Skeletal muscle cell (primary cell): ENCODE data around the gene LRBA.
A peak's percentile ranks its signal among the peaks of the same experiment; 100 is the strongest.

ENCODE experiments used
- DNase-seq: peaks from one replicate; pipeline ENCODE4 v3.0.0-alpha.2; 2010; ENCODE audit warnings: low read depth
- H3K4me3 ChIP-seq: 2 replicates; pipeline ENCODE4 v1.5.1; 2011; ENCODE audit warnings: low read depth, mild to moderate bottlenecking, control low read depth, low read length, moderate library complexity

The LRBA gene

DNA sequence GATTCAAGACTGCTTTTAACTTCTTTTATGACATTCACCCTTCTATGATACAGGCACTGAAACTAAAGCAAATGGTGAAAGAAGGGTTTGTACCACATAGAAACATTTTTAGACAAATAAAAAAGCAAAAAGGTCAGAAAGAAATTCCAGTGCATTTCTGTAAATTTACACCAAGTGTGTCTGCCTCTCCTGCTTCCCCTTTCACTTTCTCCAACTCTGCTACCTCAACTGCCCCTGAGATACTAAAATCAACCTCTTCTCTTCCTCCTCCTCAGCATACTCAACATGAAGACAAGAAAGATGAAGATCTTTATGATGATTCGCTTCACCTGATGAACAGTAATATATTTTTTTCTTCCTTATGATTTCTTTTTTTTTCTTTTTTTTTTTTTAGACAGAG, 187.9 kb downstream of the LRBA start:
- DNase-seq: no peak
- H3K4me3 ChIP-seq: no peak overlapping the region

DNA sequence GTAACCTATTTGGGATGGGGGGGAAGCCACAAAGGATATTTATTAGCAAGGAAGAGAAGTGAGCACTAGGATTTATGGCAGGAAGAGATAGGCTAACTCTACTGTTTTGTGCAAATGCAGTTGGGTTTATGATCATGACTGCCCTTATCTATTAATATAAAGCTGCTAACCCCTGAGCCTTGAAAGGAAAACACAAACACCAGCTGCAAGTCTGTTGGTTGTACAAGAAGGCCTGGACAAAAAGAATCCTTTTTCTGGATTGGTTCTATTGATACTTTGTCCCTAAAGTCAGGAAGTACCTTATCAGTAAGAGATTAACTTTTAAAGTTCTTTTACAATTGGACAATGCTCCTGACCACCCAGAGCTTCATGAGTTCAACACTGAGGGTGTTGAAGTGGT, 188.8 kb downstream of the LRBA start:
- DNase-seq: no peak
- H3K4me3 ChIP-seq: no peak overlapping the region

DNA sequence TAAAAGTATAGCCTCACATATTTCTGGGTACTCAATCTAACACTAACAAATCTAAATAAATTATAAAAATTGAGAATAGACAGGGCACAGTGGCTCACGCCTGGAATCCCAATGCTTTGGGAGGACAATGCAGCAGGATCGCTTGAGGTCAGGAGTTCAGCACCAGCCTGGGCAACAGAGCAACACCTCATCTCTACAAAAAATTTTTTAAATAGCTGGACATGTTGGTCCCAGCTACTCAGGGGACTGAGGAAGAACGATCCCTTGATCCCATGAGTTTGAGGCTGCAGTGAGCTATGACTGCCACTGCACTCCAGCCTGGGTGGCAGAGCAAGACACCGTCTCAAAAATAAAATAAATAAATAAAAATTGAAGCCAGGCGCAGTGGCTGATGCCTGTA, 192.7 kb downstream of the LRBA start:
- no peak for DNase-seq
- H3K4me3 ChIP-seq: no peak overlapping the region

DNA sequence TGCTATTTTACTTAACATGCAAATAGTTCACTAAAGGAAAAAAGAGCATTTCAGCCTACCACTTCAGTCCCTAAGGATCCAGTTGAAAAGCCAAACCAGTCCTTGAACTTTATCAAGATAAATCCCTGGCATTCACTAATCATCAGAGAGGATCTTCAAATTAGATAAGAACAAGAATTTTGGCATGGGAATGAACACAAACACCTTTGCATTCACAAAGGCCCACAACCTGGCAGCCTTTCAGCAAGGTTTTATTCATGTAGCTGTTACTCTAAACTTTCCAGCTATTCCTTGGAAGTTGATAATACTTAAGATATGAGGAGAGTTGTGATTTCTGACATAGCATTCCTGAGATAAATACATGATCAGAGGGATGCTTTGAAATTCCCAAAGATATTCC, 193.4 kb downstream of the LRBA start:
- no peak for DNase-seq
- no peak overlapping the region for H3K4me3 ChIP-seq

DNA sequence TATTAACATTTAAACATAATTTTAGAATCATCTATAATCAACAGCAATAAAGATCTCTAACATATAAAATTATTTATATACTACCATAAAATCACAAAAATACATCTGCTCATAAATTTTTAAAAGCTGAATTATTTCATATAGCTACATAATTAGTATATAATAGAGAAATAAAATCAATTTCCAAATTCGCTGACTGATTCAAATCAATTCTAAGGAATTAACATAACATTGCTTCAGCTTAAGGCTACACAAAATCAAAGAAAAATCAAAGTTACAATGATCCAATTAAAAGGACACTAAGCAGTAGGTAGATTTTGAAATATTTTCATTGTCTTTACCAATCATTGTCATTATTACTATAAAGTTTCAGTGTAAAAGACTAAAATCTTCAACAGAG, 194.7 kb downstream of the LRBA start:
- H3K4me3 ChIP-seq: no peak overlapping the region
- no peak for DNase-seq

DNA sequence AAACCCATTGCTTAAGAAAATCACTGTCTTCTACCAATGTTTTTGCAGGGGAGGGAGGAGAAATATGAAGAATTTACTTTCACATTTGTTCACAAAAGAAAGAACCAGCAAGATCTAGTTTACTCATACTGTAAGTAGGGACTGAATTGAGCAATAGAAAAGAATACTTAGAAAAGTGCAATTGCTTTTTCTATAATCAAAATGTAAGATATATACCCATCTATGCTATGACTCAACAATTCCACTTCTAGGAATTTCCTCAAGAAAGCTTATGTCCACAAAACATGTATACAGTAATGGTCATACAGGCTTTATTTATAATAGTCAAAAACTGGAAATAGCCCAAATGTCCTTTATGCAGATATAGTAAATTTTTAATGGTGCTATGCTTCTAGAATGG, 196.4 kb downstream of the LRBA start:
- DNase-seq: peak; percentile 35
- H3K4me3 ChIP-seq: no peak overlapping the region

DNA sequence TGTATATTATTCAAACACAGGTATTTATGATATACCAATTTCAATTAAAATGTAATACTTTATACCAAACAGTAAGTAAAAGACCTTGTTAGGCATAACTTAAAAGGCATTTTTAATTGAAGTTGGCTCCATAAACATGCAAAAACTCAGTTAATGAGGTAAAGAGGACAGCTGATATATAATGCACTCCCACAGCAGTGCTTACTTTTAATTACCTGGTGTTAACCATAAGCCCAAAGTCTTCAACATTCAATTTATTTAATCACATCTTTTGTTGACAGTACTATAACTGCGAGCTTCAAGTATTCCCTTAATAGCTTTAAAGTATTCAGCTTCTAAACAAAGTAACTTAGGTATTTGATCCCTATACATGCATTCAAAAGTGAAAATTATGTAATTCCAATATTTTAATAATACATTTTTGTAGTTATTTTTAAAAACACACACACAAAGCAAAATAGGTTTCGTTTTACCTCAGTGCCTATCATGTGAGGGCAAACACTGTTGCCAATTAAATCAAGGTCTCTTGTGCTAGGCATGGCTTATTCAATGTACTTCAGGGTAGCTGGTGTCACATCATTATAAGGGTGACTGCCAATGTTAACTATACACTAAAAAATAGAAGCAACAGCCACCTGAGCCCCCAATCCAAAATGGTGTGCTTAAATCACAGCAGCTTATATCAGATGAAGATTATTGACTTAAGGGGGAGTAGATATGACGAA, 197.1 kb downstream of the LRBA start:
- no peak overlapping the region for H3K4me3 ChIP-seq
- no peak for DNase-seq

DNA sequence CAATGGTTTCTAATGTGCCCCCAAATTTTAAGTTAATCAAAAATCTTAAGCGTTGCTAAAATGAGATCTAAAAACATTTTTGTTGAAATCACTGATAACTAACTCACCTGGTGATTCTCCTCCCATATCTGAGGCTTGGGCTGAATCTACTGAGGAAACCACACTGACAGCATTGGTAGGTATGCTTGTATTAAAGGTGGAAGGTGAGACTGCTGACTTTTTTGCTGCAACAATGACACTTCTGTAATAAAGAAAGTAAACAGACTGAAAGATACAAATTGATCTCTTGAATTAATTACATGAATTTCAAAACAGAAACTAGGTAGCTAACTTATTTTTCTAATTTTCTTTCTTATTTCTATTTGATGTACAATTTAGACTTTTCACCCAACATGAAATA, 198.1 kb downstream of the LRBA start:
- H3K4me3 ChIP-seq: no peak overlapping the region
- no peak for DNase-seq

DNA sequence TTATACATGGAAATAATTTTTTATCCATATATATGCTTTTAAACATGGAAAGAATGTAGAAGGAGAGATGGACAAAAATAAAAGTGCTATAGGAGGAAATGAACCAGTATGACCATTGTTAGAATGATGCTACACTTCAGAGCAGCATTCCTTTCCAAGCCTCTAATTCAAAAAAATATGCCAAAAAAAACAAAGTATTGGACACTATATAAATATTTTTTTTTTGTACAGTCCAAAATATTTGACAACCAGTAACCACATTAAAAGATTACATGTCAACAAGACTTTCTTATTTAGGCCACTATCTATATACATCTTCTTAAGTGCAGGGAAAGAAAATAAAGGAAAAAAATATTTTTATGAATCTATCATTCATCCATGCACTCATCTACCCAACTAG, 198.6 kb downstream of the LRBA start:
- DNase-seq: no peak
- H3K4me3 ChIP-seq: no peak overlapping the region

DNA sequence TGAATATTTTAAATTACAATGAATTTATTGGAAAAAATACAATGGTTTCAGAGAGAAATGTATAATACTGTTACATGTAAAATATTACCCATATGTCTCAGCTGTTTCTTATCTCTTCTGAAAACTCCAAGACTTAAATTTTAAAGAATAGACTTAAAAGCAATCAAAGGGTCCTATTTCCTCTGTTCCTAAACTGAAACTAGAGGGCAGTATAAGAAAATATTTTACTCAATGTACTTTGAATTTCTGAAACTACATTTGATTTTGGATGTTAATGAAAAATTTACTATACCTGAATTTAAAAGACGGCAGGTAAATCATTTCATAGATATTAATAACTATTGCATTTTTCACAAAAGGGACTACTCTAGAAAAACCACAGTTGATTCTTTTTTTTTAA, 200.2 kb downstream of the LRBA start:
- H3K4me3 ChIP-seq: no peak overlapping the region
- no peak for DNase-seq

DNA sequence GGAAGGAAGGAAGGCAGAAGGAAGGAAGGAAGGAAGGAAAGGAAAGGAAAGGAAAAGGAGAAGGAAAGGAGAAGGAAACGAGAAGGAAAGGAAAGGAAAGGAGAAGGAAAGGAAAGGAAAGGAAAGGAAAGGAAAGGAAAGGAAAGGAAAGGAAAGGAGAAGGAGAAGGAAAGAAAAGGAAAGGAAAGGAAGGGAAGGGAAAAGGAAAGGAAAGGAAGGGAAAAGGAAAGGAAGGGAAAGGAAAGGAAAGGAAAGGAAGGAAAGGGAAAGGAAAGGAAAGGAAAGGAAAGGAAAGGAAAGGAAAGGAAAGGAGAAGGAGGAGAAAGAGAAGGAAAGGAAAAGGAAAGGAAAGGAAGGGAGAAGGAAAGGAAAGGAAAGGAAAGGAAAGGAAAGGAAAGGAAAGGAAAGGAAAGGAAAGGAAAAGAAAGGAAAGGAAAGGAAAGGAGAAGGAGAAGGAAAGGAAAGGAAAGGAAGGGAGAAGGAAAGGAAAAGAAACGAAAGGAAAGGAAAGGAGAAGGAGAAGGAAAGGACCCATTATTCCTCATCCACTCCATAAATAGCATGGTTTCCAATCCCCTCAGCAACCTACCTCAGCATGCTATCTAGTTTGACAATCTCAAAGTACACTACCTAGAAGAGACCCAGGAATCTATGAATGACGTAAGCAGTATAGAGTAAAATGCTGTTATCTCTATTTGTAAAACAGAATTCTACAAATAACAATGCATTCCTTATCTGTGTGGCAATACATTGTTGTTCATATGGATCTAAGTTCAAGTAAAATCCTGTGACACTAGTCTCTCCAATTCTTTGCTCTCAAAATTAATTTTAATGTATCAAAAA, 209.7 kb downstream of the LRBA start:
- no peak for DNase-seq
- no peak overlapping the region for H3K4me3 ChIP-seq

DNA sequence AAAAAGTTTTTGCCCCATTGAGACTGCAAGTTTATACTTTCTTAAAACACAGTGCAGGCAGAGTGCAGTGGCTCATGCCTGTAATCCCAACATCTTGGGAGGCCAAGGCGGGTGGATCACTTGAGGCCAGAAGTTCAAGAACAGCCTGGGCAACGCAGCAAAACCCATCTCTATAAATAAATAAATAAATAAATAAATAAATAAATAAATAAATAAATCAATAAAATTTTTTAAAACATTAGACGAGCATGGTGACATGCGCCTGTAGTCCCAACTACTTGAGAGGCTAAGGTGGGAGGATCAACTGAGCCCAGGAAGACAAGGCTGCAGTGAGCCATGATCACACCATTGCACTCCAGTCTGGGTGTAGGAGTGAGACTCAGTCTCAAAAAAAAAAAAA, 213.3 kb downstream of the LRBA start:
- no peak overlapping the region for H3K4me3 ChIP-seq
- DNase-seq: no peak

DNA sequence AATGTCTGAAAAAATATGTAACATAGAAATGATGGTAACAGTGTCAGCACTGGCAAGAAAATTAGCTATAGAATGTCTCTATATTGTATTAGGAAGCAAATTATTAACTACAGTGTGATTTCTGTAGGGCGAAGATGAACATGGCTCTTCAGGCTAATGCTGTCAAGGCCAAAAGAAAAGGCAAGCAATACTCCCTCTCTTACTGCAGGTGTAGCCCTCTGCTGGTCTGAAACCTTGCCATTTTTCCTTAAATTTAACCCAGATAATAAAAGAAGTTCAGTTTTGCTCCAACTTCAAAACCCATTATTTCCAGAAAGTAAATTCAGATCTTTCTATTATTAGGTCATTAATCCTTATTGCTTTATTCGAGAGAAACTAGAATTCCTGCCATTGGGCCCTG, 215.9 kb downstream of the LRBA start:
- no peak for DNase-seq
- no peak overlapping the region for H3K4me3 ChIP-seq

DNA sequence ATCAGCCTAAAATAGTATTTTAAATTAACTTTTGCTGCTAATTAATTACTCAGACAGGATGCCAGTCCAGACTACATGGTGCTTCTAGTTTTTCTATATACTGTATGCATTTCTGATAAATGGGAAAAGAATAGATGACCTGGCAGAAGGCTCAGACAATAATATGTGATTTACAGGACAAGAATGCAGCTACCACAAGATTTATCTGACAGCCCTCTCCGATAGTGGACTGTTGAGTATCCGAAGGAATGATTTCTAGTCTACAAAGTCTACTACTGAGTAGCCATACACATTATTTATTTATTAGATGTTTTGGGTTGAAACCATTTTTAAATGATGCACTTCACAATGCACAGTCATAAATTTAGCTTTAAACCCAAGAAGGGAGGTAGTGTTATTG, 220.4 kb downstream of the LRBA start:
- no peak overlapping the region for H3K4me3 ChIP-seq
- DNase-seq: no peak

DNA sequence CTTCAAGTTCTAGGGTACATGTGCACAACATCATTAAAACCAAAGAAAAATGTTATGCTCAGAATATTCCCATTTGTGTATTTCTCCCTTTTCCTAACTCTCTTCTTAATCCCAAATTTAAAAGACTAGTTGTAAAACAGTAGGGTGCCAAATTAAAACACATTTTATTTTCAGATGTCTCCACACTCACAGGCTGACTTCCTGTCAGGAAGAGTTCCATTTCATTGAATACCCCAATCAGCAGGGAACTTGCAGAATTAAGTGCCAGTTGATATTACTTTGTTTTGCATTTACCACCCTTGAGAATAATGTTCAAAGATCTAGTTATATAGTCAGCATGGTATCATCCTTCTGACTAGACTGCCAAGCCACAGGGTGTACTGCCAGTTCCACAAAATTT, 225.2 kb downstream of the LRBA start:
- H3K4me3 ChIP-seq: no peak overlapping the region
- no peak for DNase-seq

DNA sequence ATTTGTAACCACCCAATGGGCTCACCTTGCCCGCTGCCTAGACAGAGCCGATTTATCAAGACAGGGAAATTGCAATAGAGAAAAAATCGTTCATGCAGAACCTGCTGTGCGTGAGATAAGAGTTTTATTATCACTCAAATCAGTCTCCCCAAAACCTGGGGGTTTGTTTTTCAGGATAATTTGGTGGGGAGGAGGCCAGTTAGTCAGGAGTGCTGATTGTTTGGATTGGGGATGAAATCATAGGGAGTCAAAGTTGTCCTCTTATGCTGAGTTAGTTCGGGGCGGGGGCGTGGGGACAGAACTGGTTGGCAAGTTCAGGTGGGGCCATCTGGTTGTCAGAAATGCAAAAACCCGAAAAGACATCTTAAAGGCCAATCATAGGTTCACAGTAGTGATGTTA, 230.1 kb downstream of the LRBA start:
- H3K4me3 ChIP-seq: no peak overlapping the region
- DNase-seq: no peak

DNA sequence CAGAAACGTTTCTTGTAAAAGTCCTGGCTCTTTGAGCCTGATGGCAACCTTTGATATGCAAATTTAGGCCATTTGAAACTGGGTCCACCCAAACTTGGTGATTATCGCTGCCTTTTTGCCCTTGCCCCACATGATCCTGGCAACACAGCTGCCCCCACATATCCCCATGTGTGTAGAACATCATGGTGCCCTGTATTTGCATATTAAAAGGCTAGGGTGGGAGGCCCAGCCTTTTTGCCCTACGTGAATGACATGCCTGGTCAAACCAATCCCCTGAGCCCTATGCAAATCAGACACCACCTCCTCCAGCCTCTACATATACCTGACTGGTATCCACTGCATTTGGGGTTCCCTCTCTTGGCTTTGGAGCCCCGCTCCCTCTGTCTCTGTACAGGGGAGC, 230.8 kb downstream of the LRBA start:
- DNase-seq: no peak

DNA sequence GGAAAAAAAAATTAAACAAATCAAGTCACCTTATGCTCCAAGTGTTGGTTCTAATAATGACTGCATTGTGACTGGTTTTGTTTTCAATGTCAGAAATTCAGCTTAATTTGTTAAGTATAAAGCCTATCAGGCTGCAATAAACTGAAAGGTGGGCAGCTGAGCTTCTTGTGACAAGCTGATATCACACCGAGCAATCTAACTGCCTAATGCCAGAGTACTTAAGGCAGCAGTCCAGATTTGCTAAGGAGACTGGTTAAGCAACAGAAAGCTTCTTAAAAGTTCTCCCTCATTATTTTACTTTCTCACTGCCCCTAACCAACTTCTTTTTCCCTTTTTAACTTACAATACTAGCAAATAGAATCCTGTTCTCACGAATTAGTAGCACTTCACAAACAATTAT, 232.2 kb downstream of the LRBA start:
- DNase-seq: no peak
- no peak overlapping the region for H3K4me3 ChIP-seq

More for the DNA sequence above, 230.8 kb downstream of the LRBA start:
- H3K4me3 ChIP-seq: no peak overlapping the region

DNA sequence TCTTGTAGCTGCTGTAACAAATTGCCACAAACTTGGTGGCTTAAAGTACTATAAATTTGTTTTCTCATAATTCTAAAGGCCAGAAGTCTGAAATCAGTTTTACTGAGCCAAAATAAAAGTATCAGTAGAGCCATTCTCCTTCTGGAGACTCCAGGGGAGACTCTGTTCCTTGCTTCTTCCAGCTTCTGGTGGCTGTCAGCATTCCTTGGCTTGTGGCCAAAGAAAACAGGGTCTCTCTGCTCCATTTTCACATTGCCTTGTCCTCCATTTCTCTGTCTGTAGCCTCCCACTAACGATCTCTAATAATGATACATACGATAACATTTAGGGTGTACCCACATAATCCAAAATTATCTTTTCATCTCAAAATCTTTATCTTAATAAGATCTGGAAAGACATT, 232.8 kb downstream of the LRBA start:
- DNase-seq: no peak
- no peak overlapping the region for H3K4me3 ChIP-seq

DNA sequence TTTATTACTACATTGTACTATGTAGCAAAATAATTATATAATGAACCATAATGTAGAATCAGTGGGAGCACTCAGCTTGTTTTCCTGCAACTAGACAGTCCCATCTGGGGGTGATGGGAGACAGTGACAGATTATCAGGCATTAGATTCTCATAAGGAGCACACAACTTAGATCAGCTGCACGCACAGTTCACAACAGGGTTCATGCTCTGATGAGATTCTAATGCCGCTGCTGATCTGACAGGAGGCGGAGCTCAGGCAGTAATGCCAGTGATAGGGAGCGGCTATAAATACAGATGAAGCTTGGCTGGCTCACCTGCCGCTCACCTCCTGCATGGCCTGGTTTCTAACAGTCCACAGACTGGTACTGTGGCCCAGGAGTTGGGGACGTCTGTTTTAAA, 233.9 kb downstream of the LRBA start:
- DNase-seq: no peak
- no peak overlapping the region for H3K4me3 ChIP-seq

DNA sequence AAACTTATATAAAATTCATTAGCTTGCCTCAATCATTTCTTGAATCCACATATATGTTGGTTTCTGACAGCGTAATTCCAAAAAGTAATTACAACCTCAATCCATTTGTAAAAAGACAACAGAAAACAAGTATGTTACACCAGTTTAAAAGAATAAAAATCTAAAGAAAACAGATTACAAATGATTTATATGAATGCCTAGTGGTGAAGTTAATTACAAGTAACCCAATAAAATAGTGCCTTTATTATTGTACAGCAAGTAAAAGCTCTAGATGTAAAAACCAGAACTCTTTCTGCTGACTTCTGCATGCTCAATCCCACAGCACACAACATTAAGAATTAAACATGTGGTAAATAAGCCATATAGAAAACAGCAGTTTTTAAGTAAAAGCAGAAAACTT, 235.4 kb downstream of the LRBA start:
- no peak overlapping the region for H3K4me3 ChIP-seq
- DNase-seq: no peak
